ENCODE results near the gene IGFL2.

GRCh38 chr19:46142294-46142693 lies 5.7 kb upstream of the IGFL2 start:
- TF ChIP-seq POLR2A (IDR thresholded peaks at IDR 0.05; ENCODE audit: low read depth, low read length) (no peak), CTCF (conservative IDR thresholded peaks at IDR 0.05; ENCODE audit: low read depth, low read length) (no peak), SMC3 (IDR thresholded peaks at IDR 0.05; ENCODE audit: low read depth, low read length) (no peak), FOS (IDR thresholded peaks at IDR 0.05; ENCODE audit: low read depth, low read length) (no peak), BHLHE40 (IDR thresholded peaks at IDR 0.05; ENCODE audit: low read depth, low read length) (no peak), RAD21 (IDR thresholded peaks at IDR 0.05; ENCODE audit: low read length) (no peak), RCOR1 (IDR thresholded peaks at IDR 0.05; ENCODE audit: insufficient replicate concordance, low read length) (no peak)
- TF ChIP-seq, protein P1, sequence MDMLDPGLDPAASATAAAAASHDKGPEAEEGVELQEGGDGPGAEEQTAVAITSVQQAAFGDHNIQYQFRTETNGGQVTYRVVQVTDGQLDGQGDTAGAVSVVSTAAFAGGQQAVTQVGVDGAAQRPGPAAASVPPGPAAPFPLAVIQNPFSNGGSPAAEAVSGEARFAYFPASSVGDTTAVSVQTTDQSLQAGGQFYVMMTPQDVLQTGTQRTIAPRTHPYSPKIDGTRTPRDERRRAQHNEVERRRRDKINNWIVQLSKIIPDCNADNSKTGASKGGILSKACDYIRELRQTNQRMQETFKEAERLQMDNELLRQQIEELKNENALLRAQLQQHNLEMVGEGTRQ (IDR thresholded peaks at IDR 0.05; ENCODE audit: low read depth, low read length) = no peak

All from IMR-90 (cell line).